IPS-NIHi11 (cell line): ENCODE measurements around the gene ANO2.

Source experiments
- DNase-seq: peaks from one replicate; pipeline ENCODE4 v3.0.0; 2012; ENCODE audit warnings: mixed read lengths, low spot score

The ANO2 gene

DNA sequence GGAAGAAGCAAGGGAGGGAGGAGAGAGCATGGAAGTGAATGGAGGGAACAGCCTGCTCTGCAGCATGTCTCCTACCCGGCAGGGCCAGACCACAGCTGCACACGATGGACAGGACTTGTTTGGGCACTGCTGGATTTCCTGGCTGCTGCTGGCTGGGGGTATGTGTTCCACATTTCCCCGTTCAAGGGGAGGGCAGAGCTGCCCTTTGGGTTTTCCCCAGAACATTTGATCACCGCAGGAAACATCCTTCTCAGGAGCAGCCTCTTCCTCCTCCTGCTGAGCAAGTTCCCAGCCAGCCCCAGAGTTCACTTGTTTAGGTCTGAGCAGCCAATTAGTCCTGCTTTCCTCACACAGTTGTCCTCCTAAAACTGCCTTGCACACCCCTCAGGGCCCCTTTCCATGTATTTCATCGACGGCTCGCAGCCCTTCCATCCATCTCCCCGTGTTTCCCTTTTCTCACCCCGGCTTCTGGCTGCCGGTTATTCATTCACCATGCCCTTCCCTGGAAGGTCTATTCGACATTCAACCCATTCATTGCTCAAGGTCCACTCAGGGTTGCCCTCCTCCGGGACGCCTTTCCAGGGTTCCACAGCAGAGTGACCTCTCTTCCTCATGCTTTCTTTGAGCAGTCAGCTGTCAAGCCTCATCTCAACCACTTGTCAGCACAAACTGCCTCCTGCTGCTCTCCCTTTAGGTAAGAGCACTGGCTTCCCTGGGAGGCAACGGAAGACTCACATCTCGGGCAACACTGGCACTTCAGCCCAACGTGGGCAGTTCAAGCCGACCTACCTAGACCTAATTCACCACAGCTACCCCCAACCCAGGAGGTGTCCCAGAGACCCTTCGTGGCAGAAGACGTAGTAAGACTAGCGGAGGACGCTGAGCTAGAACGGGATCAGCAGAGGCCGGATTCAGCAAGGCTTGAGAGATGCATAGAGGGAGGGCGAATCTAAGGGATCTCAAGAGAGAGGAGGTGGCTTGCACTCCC, 20.1 kb upstream of the ANO2 start:
- DNase-seq, result peak; percentile 32

DNA sequence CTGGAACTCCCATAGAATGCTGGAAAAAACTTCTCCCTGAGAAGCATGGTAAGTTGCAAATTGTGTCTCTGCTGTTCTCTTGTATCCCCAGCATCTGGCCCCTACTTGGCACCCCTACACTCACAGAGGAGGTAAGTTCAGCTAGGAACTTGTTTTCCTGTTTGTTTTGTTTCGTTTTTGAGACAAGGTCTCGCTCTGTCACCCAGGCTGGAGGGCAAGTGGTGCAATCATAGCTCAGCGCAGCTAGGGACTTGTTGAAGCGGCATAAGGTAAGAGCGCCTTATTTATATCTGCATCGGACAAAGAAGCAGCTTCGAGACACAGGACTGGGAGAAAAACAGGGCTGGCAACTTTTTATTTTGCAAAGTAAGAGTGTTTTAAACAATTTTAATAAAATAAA, 18.5 kb upstream of the ANO2 start:
- DNase-seq, result no peak

DNA sequence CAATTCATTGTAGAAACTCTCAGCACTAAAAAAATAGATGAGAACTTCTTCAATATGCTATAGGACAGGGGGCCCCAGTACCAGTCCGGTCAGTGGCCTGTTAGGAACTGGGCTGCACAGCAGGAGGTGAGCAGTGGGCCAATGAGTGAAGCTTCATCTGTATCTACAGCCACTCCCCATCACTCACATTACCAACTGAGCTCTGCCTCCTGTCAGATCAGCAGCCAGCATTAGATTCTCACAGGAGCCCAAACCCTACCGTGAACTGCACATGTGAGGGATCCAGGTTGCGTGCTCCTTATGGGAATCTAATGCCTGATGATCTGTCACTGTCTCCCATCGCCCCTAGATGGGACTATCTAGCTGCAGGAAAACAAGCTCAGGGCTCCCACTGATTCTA, 15.7 kb upstream of the ANO2 start:
- DNase-seq, result peak; percentile 40

DNA sequence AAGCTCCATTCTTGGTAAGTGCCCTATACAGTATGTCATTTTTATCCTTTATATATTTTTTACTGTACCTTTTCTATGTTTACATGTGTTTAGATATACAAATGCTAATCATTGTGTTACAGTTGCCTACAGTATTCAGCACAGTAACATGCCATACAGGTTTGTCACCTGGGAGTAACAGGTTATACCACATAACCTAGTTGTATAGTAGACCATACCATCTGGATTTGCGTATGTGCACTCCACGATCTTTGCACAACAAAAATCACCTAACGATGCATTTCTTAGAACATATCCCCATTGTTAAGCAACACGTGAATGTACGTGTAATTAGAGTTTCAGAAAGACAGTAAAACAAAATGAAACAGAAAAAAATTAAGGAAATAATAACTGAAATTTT, 11.9 kb upstream of the ANO2 start:
- DNase-seq, result no peak

DNA sequence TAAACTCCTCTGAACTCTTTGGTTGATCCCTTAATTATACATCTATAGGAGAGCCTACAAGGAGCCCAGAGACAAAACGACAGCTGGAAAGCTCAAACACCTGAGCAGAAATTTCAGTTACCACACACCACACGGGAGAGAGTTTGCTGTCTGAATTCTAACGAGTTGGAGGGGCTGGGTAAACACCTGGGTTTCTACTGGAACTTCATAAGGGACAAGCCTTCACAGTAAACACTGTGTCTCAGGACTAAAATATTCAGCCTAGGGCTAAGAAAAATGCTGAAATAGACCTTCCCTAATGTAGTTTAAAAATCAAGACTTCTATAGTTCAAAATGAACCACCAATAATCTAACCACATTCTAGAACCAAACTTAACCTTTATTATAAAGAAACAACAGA, 9.6 kb upstream of the ANO2 start:
- no peak for DNase-seq

DNA sequence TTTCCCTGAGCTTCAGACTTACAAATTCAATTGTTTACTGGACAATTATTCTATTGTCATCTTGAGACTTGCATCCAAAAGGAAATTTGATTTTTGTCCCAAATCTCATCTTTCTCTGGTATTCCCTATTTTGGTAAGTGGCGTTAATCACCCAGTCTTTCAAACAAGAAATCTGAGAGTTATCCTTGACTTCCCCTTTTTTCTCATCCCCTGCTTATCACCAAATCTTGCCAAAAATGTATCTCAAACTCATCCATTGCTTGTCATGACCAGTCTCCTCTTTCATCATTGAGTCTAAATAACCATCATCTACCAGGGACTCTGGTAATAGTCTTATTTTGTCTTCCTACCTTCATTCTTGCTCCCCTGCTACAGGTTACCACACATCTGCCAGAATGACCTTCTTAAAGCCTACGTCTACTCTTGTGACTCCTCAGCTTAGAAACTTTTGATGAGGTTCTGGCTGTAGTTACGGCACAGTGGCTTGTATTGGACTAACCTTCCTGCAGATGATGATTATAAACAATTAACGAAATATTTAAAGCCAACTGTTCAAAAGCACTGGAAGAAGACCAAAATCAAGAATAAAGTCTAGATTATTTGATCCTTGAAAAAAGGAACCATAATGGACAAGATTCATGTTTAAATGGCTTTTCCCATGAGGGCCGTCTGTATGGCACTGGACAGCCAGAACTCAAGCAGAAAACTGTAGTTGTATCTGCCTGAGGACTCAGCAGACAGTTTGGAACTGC, 9.0 kb upstream of the ANO2 start:
- no peak for DNase-seq

DNA sequence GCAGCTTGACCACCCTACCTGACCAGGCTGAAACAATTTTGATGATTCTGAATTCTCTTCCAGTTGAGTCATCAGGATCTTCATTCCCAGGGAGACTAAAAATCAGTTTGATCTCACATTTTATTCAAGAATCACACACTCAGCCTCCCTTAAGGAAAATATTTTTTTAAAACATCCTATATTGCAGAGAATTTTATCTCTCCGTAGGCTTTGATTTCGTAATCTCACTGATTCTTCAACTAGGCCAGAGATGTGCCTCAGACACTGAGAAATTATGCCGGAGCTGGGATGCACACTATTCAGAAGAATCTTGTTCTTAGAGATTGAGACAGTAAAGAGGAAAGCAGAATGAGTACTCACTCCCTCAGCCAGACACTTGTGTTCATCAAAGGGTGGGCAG, 7.0 kb upstream of the ANO2 start:
- DNase-seq, result no peak

DNA sequence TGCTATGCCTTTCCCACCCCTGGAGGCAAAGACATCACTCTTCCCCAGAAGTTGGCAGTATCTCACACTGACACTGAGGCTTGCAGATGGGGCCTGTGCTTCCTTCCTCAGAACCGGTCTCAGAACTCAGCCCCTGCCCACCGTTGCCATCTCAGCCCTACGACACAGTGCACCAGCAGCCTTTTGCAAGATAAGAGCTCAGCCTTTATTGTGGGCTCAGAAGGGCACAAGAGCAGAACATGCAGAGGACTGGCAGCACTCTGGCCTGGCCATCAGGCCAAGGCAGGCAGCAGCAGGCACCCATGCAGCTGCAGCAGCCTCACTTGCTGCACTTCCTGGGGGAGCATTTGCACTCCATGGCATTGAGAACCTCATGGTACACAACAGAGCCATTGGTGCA, 3.6 kb upstream of the ANO2 start:
- no peak for DNase-seq

DNA sequence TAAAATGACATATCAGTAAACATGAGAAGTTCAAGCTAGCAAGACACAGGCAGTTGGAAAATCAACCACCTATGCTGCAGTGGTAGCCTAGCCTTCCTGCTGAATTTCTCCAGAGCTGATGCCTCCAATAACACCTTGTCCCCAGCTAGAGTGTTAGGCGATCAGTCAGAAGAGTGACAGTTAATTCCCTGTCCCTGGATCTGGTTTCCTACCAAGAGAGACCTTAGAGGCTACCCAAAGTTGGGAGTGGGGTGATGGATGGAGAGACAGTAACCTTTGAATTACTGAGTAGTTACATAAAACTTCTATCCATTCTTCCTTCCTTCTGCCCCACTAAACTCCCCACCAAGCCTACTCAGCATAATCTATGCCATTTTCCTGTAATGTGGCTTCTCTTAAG, 1.9 kb upstream of the ANO2 start:
- DNase-seq, result no peak

DNA sequence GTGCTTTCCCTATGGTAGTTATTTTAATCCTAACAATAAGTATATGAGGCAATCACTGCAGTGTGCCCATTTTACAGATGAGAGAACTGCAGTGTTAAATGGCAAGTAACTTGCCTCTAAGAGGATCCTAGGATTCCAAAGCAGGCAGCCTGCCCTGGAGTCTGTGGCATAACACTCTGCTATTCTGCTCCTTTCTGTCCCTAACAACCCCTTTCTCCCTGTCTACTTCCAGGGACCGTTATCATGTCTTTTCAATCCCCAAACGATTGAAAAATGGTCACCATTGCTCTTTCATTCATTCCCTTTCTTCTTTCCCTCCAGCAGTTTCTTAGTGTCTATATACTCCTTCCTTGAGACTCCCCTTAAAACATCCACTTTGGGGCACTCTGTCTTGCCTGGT, 1.3 kb upstream of the ANO2 start:
- DNase-seq, result no peak

DNA sequence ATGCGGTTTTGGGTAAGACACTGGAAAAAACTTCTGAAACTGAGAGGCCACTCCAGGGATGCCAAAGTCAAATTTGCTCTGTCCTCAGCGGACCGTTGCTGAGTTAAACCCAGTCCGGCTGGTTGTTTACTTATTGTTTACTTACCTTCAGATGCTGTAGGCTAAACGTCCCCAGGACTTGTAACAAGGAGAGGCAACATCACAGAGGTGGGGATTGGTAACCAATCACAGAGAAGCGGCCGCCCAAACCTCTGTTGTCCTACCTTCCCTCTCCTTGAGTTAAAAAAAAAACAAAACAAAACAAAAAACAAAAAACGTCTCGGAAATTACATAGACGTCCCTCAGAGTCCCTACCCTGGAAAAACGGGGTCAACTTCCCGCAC, 380 bp downstream of the ANO2 start:
- peak; percentile 46 for DNase-seq

DNA sequence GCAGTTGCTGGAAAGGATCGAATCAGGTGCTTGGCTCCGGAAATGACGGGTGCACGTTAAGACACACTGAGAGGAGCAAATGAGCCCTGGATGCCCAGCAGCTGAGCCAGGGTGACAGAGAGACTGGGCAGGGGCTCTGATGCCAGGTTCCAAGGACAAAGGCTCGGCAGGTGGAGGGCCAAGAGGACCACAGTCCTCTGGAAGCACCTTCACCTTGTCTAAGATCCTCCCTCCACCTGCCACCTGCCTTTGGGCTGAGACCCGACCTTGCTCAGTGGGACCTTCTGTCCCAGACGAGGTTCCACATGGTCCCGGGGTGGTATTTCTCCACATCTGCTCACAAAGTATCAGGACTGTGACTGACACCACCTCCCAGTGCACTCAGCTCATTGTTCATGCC, 1.0 kb downstream of the ANO2 start:
- DNase-seq, result no peak

DNA sequence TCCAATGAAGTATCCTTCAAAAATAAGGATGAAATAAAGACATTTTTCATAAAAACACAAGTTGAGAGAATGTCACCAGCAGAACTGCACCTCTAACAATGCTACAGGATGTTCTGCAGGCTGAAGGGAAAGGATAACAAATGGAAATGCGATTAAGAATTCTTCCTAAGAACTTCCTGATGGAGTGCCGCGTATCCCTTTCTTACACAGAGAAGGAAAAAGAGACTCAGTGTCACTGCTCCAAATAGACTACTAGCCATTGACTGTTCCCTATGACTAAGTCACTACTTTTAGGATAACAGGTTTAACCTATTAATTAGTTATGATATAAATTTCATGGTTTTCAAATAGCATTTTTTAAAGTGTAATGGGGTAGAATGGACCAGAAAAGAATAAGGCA, 3.2 kb downstream of the ANO2 start:
- no peak for DNase-seq

DNA sequence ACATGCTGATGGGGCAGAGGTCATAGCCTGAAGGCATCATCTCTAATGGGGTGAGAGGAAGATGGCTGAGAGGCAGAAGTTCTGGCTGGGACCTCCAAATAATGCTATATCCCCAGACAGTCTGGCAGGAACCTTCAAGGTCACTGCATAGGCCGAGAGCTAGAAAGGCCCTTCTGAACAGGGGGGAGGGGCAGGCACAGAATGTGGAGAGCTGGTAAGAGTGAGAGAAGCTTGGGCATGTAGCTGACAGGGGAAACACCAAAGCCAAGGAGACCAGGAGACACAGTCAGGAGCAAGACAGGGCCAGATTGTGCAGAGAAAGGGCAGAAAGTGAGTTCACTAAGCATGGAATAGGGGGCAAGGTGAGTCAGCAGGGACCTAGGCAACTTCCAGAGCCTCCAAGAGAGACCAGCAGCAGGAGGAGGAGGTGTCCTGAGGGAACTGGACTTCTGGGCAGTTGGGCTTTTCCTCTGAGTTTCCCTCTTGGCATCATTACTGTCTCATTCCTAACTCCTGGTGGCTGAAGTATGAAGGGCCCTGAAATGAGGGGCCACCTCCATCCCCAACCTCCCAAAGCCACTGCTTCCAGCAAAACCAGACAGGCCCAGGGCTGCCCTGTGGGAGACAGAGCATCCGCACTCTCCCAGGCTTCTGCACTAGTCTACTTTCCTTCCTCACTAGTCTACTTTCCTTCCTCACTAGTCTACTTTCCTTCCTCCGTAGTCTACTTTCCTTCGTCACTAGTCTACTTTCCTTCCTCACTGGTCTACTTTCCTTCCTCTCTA, 17.1 kb downstream of the ANO2 start:
- no peak for DNase-seq

DNA sequence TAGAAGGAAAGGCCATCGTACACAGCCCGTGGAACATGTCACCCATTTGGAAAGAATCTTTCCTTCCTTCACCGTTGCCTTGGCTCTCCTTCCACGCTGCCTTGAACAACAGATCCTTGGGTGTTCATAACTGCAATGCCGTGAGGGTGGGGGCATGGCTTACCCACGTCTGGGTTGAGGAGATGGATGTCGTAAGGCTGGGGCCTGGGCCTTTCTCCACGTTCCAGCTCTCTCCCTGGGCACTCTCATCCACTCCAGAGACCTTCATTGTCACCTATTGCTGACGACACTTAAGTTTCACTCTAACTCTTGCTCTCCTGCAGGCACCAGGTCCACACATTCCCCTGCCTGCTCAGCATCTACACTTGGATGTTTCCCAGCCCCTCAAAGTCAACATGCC, 19.4 kb downstream of the ANO2 start:
- no peak for DNase-seq

DNA sequence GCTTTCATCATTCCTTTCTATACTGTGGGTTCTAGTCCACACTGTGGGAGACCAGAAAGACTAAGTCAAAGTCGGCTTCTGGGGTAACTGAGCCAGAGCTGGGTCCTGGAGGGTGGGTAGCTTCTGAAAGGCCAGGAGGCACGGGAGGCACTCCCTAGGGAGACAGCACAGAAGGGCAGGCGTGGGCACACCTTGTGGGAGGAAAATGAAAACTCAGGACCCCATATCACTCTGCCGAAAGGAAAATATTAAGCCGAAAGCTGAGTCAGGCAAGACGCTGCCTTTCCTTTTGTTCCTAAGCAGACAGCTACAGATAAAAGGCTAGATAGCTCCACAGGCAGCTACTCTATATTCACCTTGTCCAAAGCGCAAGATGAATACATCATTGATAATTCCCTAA, 20.7 kb downstream of the ANO2 start:
- DNase-seq, result no peak

DNA sequence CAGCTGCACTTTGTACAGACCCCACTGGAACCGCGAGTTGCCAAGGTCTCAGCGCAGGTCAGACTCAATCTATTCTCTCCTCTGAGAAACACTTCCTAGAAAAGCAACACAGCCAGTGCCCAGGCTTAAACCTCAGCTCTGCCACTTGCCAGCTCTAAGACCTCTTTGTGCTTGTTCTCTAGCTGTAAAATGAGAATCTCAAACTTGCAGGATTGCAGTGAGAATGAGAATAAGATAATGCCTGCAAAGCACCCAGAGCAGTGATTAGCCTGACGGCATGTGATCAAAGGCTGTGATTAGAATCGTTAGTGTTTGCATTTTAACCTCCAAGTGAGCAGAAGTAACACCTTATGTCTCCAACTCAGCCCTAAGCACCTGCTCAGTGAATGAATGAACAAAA, 21.3 kb downstream of the ANO2 start:
- DNase-seq, result no peak

DNA sequence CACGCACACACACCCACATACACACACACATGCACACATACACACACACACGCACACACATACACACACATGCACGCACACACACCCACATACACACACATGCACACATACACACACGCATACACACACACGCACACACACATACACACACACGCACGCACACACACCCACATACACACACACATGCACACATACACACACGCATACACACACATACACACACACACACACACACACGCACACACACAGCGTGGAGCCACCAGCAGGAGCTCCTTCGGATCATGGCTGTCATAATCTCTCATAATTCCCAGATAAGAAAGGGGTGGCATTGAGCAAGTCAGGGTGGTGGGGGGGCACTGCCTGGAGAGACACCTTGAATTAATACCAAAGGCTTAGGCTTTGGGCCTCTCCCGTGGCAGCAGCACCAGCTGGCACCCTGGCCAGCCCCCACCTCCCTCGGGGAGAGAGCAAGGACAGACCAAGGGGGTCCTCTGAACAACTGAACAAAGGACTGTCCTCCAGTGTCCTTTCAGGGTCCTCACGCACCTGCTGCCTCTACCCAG, 21.9 kb downstream of the ANO2 start:
- DNase-seq, result no peak

DNA sequence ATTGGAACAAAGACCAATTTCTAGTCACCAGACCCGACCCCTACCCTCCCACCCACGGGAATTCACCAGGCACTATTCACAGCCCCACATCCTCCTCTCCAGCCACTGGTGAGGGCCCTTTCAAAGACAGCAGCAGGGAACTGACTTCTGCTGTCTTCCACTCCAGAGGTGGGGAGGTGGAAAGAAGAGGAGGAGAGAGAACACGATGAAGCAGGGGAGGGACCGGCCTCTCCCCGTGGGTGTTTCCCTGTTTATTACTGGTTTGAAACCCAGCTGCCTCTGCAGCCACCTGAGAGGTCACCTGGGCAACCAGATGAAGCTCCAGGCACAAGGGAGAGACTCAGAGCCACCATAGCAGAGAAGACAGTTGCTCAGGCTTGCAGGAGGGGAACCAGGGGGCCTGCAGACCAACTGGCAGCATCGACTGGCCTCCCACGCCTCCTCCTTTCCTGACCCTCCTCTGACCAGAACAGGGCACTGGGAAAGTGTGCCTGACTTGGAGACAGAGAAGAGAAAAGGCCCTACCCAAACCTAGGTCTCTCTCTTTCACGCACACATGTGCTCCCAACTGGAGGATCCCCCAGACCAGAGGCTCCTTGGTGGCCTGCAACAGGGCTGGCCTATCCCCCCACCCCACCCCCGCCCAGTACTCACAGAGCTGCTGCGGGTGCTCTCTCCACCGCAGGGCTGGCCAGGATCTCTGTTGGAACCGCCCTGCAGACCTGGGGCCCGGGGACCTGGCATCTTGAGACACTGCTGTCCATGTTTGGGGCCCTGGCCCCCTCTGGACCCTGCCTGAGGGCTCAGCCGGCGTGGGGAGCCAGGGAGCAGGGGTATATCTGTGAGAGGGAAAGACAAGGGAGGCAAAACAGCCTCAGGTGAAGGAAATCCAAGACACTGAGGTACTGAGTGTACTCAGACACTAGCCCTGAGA, 22.8 kb downstream of the ANO2 start:
- DNase-seq, result no peak

DNA sequence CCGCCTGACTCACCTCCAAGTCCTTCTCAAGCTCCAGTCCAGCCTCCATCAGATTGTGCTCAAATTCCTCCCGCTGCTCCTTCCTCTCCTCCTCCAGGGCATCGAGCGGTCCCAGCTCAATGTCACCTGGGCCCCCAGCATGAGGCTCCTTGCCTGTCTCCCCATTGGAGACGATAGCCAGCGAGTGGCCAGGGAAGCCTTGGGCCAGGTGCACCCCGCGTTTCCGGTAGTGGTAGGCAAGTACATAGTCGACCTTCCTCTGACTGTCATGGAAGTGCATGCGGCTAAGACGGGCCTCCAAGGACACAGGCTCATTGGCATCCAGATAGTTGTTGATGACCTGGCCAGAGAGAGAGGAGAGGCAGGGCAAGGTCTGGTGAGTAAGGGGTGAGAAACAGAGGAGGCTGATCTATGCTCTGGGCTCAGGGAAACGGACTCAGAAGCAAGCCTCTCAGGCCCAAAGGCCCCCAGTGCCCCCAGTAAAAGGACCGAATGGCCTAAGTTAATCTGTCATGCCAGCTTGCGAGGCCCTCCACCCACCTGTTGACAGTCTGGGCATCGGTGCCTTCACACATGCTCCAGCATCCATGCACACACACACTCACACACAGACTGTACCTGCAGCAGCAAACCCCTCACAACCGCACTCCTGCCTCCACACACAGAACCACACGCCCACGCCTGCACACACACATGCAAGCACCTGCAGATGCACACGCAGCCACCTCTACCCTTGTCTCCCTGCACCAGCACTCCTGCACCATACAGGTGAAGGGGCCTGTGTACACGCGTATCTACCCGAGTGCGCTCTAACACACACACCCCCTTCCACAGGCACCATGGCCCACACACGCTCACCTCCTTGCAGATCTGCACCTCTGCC, 23.8 kb downstream of the ANO2 start:
- no peak for DNase-seq
